Fibroblast of lung (primary cell): ENCODE data around the gene SMG6.

Experiments
- CTCF ChIP-seq, 2 donors: IDR thresholded peaks in 1 of 2; conservative IDR thresholded peaks in 1 of 2; 1 replicate in 1 of 2; 2 replicates in 1 of 2; pipeline ENCODE4 v1.5.1; 2011 to 2012; ENCODE audit warnings: low read length in 2 of 2, control low read depth in 1 of 2, inconsistent platforms in 1 of 2, low read depth in 1 of 2, mild to moderate bottlenecking in 1 of 2
- EZH2 ChIP-seq: IDR thresholded peaks from 2 replicates; pipeline ENCODE4 v1.5.1; 2012; ENCODE audit warnings: low read length, control low read depth, mild to moderate bottlenecking; ENCODE audit errors: missing control alignments

DNA sequence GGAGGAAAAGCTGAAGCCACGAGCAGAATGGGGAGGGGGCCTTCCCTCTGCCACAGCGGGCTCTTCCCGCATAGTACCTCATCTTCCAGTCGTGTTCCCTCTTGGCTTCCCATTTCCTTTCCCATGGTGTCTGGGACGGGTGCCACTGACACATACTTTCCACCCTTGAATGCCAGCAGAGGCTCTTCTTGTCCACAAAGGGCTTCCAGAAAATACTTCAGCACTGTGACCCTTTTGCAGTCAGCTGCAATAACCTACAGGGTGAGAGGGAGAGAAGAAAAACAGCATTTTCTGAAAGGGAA lies 218.0 kb downstream of the SMG6 start:
- TF ChIP-seq CTCF (conservative IDR thresholded peaks at IDR 0.05 in 1 of 2, IDR thresholded peaks at IDR 0.05 in 1 of 2; ENCODE audit: low read depth in 1 of 2, low read length in 2 of 2) = no peak
- TF ChIP-seq EZH2 = no peak
